Ovary (tissue), 3 donors: ENCODE data around the gene INAVA.

Experiments
- EP300 ChIP-seq: sonication (generic); formaldehyde crosslinking; IDR thresholded peaks from one replicate; pipeline ENCODE4 v1.6.1; 2017; ENCODE audit warnings: antibody characterized with exemption
- POLR2A ChIP-seq: fragments of 450-650 bp; IDR thresholded peaks from one replicate; pipeline ENCODE4 v1.6.1; 2017; ENCODE audit warnings: antibody characterized with exemption, mild to moderate bottlenecking, moderate library complexity
- TF ChIP-seq, protein P1 (sequence below), 3 donors: fragments of 450-650 bp in 2 of 3; fragments of 200-600 bp in 1 of 3; IDR thresholded peaks; one replicate each; pipeline versions ENCODE4 v1.5.1 to v1.8.0; 2016 to 2022; ENCODE audit warnings: antibody characterized with exemption in 3 of 3, mild to moderate bottlenecking in 1 of 3
- donor health status: DM: no; HTN: no; CAD: no.

DNA sequence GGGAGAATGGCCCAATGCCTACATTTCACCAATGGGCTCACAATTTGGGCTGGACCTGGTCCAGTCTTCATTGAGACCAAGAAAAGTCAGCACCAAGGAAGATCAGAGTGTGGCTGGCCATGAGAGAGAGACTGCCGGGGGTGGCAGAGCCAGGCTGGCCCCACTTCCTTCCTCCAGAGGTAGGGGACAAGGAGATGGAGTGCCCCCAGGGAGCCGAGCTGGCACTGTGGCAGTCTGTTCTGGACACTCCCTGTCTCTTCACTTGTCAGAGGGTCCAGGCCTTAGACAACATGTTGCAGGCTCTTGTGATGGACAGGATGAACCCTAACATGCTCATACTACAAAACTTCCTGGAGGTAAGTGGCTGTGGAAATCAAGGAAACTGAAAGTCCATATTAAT lies 27.7 kb downstream of the INAVA start:
- TF ChIP-seq, protein P1, sequence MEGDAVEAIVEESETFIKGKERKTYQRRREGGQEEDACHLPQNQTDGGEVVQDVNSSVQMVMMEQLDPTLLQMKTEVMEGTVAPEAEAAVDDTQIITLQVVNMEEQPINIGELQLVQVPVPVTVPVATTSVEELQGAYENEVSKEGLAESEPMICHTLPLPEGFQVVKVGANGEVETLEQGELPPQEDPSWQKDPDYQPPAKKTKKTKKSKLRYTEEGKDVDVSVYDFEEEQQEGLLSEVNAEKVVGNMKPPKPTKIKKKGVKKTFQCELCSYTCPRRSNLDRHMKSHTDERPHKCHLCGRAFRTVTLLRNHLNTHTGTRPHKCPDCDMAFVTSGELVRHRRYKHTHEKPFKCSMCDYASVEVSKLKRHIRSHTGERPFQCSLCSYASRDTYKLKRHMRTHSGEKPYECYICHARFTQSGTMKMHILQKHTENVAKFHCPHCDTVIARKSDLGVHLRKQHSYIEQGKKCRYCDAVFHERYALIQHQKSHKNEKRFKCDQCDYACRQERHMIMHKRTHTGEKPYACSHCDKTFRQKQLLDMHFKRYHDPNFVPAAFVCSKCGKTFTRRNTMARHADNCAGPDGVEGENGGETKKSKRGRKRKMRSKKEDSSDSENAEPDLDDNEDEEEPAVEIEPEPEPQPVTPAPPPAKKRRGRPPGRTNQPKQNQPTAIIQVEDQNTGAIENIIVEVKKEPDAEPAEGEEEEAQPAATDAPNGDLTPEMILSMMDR (IDR thresholded peaks at IDR 0.05) = no peak
- TF ChIP-seq POLR2A = no peak
- TF ChIP-seq EP300 = no peak
